Common myeloid progenitor, CD34-positive (primary cell): Measurements from ENCODE around the gene ARHGEF28.

Experiments used
- CTCF ChIA-PET: fragments of 350-600 bp; sonication (Branson Sonifier 250); formaldehyde crosslinking; loops from one replicate; lab custom pipeline; 2021; ENCODE audit warnings: antibody characterized with exemption; lab: Charles Lee
- POLR2A ChIA-PET: fragments of 350-600 bp; sonication (Branson Sonifier 250); formaldehyde crosslinking; loops from one replicate; lab custom pipeline; 2021; ENCODE audit warnings: antibody characterized with exemption; lab: Charles Lee
- DNase-seq, 3 donors: peaks; one replicate each; pipeline versions ENCODE4 v3.0.0 to v3.0.0-alpha.2; 2013
- H3K27ac ChIP-seq, 2 experiments: 1 replicate in 1 of 2; 2 replicates in 1 of 2; pipeline ENCODE4 v1.7.0; 2013; ENCODE audit warnings: inconsistent platforms in 2 of 2, low read length in 2 of 2, mild to moderate bottlenecking in 2 of 2, low read depth in 1 of 2, moderate library complexity in 1 of 2; ENCODE audit not compliant: severe bottlenecking in 2 of 2, insufficient read depth in 1 of 2, poor library complexity in 1 of 2
- H3K27me3 ChIP-seq, 5 experiments: replicated peaks in 2 of 5; 1 replicate in 3 of 5; 2 replicates in 2 of 5; pipeline versions ENCODE4 v1.6.1 to v1.7.0; 2013; ENCODE audit warnings: low read length in 4 of 5, mild to moderate bottlenecking in 2 of 5, moderate library complexity in 2 of 5, inconsistent platforms in 1 of 5; ENCODE audit not compliant: insufficient read depth in 5 of 5, control insufficient read depth in 4 of 5
- H3K36me3 ChIP-seq, 4 experiments: 1 replicate in 2 of 4; 2 replicates in 2 of 4; pipeline versions ENCODE4 v1.6.1 to v1.7.0; 2013; ENCODE audit warnings: low read length in 3 of 4, control low read depth in 1 of 4, mild to moderate bottlenecking in 1 of 4; ENCODE audit not compliant: control insufficient read depth in 4 of 4, insufficient read depth in 4 of 4
- H3K4me1 ChIP-seq, 4 experiments: 1 replicate in 3 of 4; 2 replicates in 1 of 4; pipeline versions ENCODE4 v1.6.1 to v1.7.1; 2013; ENCODE audit warnings: low read length in 3 of 4, mild to moderate bottlenecking in 3 of 4, control low read depth in 1 of 4, inconsistent platforms in 1 of 4, moderate library complexity in 1 of 4; ENCODE audit not compliant: control insufficient read depth in 4 of 4, insufficient read depth in 4 of 4; ENCODE audit errors: control extremely low read depth in 1 of 4
- H3K4me3 ChIP-seq, 7 experiments: 1 replicate in 4 of 7; 2 replicates in 3 of 7; pipeline versions ENCODE4 v1.5.1 to v1.7.0; 2013; ENCODE audit warnings: mild to moderate bottlenecking in 7 of 7, low read length in 6 of 7, moderate library complexity in 6 of 7, inconsistent platforms in 2 of 7, low read depth in 2 of 7, control low read depth in 1 of 7; ENCODE audit not compliant: insufficient read depth in 4 of 7, control insufficient read depth in 1 of 7; ENCODE audit errors: extremely low read depth in 1 of 7
- H3K9me3 ChIP-seq, 5 experiments: 1 replicate in 4 of 5; 2 replicates in 1 of 5; pipeline versions ENCODE4 v1.6.1 to v1.7.1; 2013; ENCODE audit warnings: low read length in 4 of 5, mild to moderate bottlenecking in 2 of 5, inconsistent platforms in 1 of 5, low read depth in 1 of 5, moderate library complexity in 1 of 5; ENCODE audit not compliant: control insufficient read depth in 4 of 5, insufficient read depth in 2 of 5; ENCODE audit errors: control extremely low read depth in 1 of 5
- WGBS: methylation state at CpG from one replicate; pipeline ENCODE4 v1.1.5; 2013; ENCODE audit not compliant: insufficient coverage; 5-methylcytosine and 5-hydroxymethylcytosine counted together

ARHGEF28 gene

DNA sequence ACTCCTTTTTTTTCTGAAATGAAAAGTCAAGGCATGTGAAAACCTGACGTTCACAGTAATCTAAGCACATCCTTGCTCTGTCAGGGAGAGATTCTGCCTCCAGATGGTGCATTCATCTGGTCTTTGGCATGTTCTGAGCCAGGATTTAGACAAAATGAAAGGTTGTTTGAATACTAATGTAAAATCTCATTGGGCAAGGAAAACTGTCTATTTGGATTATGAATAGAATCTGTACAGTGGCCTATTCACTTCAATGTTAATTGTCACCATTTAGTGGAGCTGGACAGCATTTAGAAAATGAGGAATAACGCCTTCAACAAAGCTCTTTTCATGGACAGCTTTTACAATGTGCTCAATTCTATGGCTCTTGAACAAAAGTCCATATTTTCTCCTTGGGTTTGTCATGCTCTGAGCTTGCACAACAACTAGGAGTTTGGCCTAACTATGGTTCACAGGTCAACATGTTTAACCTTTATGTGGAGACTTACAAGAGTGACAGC lies 28.9 kb downstream of the ARHGEF28 start:
- no peak for DNase-seq
- H3K27ac ChIP-seq, result no peak overlapping the region
- no peaks in the 10 kb centered on the region for H3K36me3 ChIP-seq
- ChIA-PET POLR2A (no interaction called here), CTCF (interaction anchor here (1.1 kb wide), 1 partner anchor 29 kb away, joined by 3 read pairs; the partner anchor contains the start of gene ARHGEF28)
- no peaks in the 10 kb centered on the region for H3K9me3 ChIP-seq
- H3K4me1 ChIP-seq, result peaks cover 0 to 5% (median 2%) of the 10 kb centered on the region in 4 experiments
- H3K4me3 ChIP-seq, result no peak overlapping the region
- H3K27me3 ChIP-seq, result no peaks in the 10 kb centered on the region
- 100% methylated on average over 2 of the region's 2 CpGs for WGBS

DNA sequence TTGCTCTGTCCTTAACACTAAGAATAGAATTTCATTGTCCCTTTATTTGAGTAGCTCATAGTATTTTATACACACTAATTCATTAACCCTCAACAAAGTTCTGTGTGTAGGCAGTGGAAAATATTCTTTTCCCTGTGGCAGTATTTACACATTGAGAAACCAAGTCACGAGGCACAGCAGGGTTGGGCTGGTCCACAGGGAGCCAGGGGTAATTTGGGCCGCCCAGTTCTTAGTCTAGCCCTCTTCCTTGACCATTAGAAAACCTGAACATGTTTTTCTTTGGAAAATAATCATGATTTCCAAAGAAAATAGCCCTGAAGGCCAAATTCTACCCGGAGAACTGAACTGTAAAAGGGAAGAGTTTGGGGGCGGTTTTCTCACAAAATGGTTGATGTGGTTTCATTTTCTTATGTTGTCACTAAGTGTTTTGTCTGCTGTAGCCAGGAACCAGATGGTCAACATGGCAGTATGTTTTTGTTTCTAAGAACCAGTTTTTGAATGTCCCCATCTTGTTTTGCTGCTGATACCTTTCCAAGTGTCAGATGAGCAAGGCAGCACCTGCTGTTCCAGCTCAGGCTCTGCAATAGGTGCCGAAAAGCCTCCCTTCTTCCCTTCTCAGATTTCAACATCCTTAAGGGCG lies 29.6 kb downstream of the ARHGEF28 start:
- Histone ChIP-seq H3K9me3 (no peaks in the 10 kb centered on the region), H3K27me3 (no peaks in the 10 kb centered on the region), H3K36me3 (no peaks in the 10 kb centered on the region), H3K4me3 (no peak overlapping the region), H3K4me1 (peaks cover 0 to 5% (median 2%) of the 10 kb centered on the region in 4 experiments), H3K27ac (no peak overlapping the region)
- WGBS, result 95% methylated on average over 5 of the region's 6 CpGs
- CTCF ChIA-PET, result no interaction called here
- POLR2A ChIA-PET, result no interaction called here
- no peak for DNase-seq

DNA sequence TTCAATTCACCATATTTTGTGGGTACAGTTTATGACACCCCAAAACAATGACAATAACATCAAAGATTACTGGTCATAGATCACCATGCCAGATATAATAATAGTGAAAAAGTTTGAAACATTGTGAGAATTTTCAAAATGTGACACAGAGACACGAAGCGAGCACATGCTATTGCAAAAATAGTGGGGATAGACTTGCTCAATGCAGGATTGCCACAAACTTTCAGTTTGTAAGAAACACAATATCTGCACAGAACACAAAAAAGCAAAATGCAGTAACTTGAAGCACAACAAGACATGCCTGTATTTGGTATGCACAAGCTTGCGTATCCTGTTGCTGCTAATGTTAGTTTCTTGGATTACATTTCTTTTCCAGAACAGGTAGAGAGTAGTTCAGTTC lies 35.8 kb downstream of the ARHGEF28 start:
- no peaks in the 10 kb centered on the region for H3K4me1 ChIP-seq
- no peak overlapping the region for H3K4me3 ChIP-seq
- no peaks in the 10 kb centered on the region for H3K27me3 ChIP-seq
- H3K36me3 ChIP-seq, result no peaks in the 10 kb centered on the region
- H3K9me3 ChIP-seq, result no peaks in the 10 kb centered on the region
- POLR2A ChIA-PET, result no interaction called here
- CTCF ChIA-PET, result interaction anchor here (1.3 kb wide), 1 partner anchor 31 kb away, joined by 7 read pairs; no protein-coding TSS in a partner anchor
- no peak for DNase-seq
- 96% methylated on average over 3 of the region's 3 CpGs for WGBS
- no peak overlapping the region for H3K27ac ChIP-seq

DNA sequence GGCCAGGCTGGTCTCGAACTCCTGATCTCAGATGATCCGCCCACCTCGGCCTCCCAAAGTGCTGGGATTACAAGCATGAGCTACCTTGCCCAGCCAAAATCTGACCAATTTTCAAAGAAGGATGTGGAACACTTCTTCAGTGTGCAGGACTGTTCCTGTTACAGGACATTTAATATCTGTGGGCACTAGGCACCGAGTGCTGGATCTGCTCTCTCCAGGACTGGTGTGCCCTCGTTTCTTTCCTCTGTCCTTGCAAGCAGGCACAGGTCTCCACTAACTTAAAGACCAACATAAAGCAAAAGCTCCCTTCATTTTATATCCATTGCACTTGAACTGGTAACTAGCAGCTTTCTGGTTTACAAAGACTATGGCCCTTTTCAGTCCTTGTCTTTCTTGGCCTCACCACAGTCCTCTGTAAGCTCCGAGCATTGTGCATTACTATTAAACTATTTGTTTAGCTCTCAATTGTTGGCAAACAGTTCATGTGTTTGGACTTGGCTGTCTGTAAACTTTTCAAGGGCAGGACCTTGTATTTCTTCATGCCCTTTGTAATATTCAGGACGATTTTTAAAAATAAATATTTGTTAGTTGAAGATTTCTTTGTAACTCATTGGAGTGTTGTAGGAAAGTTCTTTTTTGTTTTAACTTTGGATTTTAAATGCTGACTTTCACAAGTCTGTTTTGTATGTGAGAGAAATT lies 37.3 kb downstream of the ARHGEF28 start:
- no peaks in the 10 kb centered on the region for H3K36me3 ChIP-seq
- ChIA-PET CTCF (interaction anchor here (0.7 to 1.3 kb wide), 3 partner anchors 9 to 71 kb away, joined by 3 to 7 read pairs (median 3); no protein-coding TSS in a partner anchor), POLR2A (no interaction called here)
- no peaks in the 10 kb centered on the region for H3K4me1 ChIP-seq
- H3K9me3 ChIP-seq, result no peaks in the 10 kb centered on the region
- 96% methylated on average over 6 of the region's 7 CpGs for WGBS
- no peaks in the 10 kb centered on the region for H3K27me3 ChIP-seq
- no peak overlapping the region for H3K4me3 ChIP-seq
- DNase-seq, result no peak
- no peak overlapping the region for H3K27ac ChIP-seq

DNA sequence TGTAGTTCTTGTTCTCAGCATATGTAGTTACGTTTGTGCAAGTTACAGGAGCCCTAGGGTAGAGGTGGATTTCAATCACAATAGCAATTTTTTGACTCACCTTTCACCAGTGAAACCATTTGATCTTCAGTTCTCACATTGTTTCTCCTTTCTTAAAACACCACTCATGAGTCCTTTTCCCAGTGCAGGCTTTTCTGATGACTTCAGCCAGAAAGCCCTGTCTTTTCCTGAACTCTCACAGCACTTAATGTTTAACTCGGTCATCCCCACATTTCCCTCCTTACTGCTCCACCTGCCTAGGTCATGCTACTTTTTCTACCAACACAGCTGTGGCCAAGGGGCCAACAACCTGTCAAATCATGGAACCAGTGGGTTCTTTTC lies 37.9 kb downstream of the ARHGEF28 start:
- WGBS, result 100% methylated on average over 1 of the region's 2 CpGs
- Histone ChIP-seq H3K27ac (no peak overlapping the region), H3K4me1 (no peaks in the 10 kb centered on the region), H3K9me3 (no peaks in the 10 kb centered on the region), H3K27me3 (no peaks in the 10 kb centered on the region), H3K4me3 (no peak overlapping the region), H3K36me3 (no peaks in the 10 kb centered on the region)
- ChIA-PET POLR2A (no interaction called here), CTCF (interaction anchor here (0.7 kb wide), 1 partner anchor 72 kb away, joined by 3 read pairs; no protein-coding TSS in a partner anchor)
- DNase-seq, result no peak

DNA sequence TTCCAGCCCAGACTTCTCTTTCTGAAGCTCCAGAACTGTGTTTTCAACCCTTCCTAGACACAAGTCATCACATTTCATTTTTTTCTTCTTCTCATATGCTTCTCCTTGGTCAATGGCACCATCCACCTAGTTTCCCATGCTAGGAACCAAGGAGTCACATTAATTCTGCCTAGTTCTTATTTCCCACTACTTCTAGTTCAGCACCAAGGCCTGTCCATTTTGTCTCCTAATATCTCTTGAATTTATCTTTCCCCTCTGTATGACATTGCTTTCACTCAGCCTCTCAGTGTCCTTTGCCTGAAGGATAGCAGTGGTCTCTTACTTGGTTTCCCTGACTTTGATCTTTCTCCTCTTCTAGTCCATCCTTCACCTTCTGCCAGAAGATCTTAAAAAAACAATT lies 38.8 kb downstream of the ARHGEF28 start:
- Histone ChIP-seq H3K36me3 (no peaks in the 10 kb centered on the region), H3K4me1 (no peaks in the 10 kb centered on the region), H3K4me3 (no peak overlapping the region), H3K27me3 (no peaks in the 10 kb centered on the region), H3K27ac (no peak overlapping the region), H3K9me3 (no peaks in the 10 kb centered on the region)
- CTCF ChIA-PET, result no interaction called here
- POLR2A ChIA-PET, result no interaction called here
- no peak for DNase-seq

DNA sequence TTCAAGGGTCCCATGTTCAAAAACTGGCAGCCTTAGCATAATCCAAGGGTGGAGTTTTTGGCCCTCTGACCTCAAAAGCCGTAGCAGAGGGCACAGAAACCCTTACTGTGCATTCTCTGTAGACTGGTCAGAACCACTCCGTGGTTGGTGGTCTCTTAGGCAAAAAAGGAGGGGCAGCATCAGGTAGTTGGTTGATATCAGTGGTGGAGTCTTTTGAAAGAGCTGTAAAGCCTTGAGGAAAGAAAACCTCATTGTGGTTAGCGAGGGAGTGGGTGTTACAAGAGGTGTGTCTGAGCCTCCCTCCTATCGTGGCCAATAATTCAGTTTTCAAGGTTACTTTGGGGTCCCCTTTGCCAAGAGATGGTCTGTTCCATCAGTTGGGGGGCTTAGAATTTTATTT lies 40.9 kb downstream of the ARHGEF28 start:
- ChIA-PET POLR2A (no interaction called here), CTCF (no interaction called here)
- Histone ChIP-seq H3K4me1 (no peaks in the 10 kb centered on the region), H3K27me3 (no peaks in the 10 kb centered on the region), H3K9me3 (no peaks in the 10 kb centered on the region), H3K36me3 (no peaks in the 10 kb centered on the region), H3K4me3 (no peak overlapping the region), H3K27ac (no peak overlapping the region)
- WGBS, result 79% methylated on average over 4 of the region's 4 CpGs
- DNase-seq, result no peak
